Measurements from ENCODE around the gene TBCCD1.

DNA sequence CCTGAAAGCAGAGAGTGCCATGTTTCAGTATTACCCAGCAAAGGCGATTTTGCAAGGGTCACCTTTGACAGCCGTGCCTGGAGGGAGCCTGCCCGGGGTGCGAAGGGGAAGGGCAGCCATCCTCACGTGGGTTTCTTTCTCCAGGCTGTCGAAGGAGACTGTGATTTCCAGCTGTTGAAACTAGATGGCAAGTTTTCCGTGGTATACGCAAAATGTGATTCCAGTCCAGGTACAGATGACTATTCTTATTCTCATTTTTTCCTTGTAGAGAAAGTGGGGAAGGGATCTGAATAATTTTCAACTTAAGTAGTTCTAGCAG lies 49.1 kb upstream of the TBCCD1 start:
- TF ChIP-seq EZH2 (IDR thresholded peaks at IDR 0.05; ENCODE audit: low read length, missing control alignments): no peak
- no peak for TF ChIP-seq CTCF (conservative IDR thresholded peaks at IDR 0.05 in 1 of 2, IDR thresholded peaks at IDR 0.05 in 1 of 2; ENCODE audit: low read depth in 1 of 2, low read length in 2 of 2)
